ENCODE measurements around the gene OR1F1.
"Not testable (repeated sequence)": the region's sequence is repeated elsewhere in the genome, so short reads cannot be mapped to it uniquely, and the experiment has no call there.

OR1F1 gene

DNA sequence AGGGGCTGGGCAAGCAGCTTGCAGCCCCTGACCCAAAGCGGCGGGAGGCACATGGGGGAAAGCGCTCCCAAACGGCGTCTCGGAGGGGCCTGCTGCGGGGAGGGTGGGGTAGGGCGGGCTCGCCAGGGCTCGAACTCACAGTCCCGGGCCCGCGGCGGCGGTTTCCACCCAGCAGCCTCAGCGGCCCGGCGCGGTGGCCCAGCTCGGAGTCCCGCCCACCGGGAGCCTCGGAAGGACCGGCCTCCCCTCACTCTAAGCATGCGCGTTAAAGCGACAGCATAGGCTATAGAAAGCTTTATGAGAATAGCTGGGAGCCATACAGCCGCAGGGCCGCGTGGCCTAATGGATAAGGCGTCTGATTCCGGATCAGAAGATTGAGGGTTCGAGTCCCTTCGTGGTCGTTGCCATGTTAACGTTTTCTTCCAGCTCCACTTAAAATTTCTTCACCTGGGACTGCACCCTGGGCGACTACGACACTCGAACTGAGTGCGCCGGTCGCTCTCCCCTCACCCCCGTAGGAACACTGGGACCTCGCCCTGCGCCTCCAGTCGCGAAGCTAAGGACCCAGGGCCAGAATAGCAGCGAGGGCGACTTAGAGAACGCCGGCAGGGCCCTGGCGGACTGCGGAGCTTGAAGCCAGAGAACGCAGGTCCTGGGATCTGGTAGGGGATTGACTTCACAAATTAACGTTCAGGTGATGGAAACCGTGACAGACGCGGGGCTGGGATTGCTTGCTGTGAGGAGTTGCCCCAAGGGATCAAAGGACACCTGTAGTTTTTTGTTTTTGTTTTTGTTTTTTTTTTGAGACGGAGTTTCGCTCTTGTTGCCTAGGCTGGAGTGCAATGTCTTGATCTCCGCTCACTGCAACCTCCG lies 37.4 kb upstream of the OR1F1 start:
- DNase-seq (ENCODE audit: low spot score): peak; percentile 89

DNA sequence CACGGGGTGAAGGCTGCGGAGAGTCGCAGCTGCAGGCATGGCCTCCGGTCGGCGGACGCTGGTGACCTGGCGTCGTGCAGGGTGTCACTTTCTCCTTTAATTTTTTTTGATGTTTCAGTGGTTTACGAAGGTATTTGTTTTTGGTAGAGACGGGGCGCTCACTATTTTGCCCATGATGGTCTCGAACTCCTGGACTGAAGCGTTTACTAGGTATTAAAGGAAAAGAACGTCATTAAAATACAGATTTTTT lies 36.1 kb upstream of the OR1F1 start:
- no peak for DNase-seq (ENCODE audit: low spot score)

DNA sequence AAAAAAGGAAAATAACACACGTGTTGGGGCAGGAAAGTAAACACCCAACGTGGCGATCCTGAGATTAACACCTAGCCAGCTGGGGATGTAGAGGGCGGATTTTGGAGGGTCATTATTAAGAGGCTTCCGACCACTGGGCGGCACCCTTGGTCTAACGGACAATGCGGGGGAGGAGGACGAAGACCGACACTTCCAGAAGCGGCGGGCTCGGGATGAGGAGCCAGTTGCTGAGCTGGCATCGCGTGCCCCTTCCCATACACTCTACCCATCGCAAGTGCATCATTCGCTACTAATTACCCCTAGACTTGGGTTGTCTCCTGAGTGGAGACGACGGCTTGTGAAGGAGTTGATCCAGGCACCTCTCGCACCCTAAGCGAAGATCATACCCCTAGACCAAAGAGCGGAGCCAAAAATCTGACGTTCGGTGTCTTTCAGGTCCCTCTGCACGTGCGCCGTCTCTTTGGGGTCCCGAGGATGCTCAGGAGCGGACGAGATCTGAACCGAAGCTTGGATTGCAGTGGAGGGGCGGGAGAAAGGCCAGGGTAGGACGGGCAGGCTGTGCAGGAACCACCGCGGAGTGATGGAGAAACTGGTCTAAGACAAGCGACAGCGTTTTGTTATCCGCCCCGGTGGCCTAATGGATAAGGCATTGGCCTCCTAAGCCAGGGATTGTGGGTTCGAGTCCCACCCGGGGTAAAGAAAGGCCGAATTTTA lies 35.6 kb upstream of the OR1F1 start:
- peak; percentile 84 for DNase-seq (ENCODE audit: low spot score)

DNA sequence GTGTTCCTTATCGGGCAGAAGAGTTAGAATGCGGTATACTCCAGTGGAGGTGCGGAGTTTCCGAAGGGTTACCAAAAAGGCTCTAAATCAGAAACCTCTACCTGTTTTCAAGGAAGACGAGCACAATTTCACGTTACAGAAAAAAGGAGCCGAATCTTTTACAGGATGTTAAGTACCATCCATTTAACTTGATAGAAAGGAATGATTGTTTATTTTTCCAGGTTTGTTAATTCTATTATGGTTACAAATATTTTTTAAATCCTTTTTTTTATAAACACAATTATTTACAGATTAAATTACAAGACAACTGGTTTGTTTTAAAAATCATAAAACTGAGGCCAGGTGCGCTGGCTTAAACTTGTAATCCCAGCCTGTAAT lies 35.0 kb upstream of the OR1F1 start:
- DNase-seq (ENCODE audit: low spot score): no peak

DNA sequence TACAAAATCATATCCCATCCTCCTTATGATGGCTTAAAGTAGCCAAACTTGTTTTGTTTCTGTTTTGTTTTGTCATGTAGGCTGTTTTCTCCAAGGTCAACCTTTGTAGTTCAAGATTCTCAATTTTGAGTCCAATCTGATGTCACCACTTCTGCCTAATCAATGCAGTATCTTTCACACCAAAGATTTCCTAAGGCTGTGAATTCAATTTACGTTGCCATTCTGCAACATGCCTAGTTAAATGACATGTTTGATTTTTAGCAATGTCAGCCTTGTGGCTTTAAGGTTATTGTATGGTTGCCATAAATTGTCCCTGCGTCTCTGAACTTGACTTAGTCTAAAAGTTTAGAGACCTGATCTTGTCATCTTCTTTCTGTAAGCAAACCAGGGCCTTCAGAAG lies 32.8 kb upstream of the OR1F1 start:
- no peak for DNase-seq (ENCODE audit: low spot score)

DNA sequence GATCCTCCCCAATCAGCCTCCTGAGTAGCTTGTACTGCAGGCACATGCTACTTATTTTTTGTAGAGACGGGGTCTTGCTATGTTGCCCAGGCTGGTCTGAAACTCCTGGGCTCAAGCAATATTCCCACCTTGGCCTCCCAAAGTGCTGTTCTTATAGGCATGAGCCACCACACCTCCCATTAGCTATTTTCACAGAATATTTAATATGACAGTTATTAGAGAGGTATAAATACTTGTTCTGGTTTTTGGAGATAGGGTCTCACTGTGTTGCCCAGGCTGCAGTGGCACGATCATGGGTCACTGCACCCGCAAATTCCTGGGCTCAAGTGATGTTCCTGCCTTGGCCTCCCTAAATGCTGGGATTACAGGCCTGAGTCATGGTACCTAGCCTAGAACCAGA lies 32.0 kb upstream of the OR1F1 start:
- DNase-seq (ENCODE audit: low spot score): no peak

DNA sequence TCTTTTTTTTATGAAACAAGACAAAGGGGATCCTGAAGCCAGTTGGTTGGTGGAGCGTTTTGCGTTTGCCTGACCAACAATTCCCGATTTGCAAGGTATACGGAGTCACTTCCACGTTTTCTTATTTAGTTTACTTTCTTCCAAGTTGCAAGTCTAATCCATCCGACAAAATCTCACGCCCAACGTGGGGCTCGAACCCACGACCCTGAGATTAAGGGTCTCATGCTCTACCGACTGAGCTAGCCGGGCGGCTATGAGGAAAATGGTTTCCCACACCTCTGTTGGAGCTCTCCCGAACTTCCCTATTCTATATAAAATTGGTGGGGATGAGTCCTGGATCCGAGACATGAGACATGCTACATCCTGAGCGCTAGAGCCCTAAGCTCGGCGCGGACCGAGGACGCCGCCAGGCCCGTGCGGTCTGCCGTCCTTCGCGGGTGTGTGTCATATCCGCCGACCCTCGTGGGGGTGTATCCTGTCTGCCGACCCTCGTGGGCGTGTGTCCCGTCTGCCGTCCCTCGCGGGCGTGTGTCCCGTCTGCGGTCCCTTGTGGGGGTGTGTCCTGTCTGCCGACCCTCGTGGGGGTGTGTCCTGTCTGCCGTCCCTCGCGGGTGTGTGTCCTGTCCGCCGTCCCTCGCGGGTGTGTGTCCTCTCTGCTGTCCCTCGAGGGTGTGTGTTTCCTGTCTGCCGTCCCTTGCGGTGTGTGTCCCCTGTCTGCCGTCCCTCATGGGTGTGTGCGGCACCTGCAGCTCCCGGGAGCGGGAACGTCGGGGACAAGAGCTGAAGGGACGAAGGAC lies 30.6 kb upstream of the OR1F1 start:
- no peak for DNase-seq (ENCODE audit: low spot score)

DNA sequence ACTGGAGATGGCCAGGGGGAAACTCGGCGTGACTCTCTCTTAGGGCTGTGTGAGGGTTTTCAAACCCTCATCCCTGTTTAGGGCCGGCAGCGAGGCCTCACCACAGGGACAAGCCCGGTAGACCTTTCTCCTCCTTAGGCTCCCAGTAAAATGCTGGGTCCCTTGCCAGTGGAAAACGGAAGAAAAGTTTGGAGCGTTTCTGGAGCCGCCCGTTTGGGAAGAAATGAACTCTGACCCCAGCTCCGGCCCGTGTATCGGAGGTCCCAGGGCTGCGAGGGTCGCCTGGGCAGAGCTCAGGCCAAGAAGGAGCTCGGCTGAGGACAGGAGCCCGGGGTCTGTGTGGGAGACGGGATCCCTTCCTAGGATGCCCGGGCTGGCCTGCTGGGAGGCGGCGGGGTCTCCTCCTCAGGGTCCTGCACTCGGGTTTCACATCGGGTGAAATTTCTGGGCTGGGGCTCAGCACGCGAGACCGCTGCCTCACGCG lies 29.9 kb upstream of the OR1F1 start:
- DNase-seq (ENCODE audit: low spot score): no peak

DNA sequence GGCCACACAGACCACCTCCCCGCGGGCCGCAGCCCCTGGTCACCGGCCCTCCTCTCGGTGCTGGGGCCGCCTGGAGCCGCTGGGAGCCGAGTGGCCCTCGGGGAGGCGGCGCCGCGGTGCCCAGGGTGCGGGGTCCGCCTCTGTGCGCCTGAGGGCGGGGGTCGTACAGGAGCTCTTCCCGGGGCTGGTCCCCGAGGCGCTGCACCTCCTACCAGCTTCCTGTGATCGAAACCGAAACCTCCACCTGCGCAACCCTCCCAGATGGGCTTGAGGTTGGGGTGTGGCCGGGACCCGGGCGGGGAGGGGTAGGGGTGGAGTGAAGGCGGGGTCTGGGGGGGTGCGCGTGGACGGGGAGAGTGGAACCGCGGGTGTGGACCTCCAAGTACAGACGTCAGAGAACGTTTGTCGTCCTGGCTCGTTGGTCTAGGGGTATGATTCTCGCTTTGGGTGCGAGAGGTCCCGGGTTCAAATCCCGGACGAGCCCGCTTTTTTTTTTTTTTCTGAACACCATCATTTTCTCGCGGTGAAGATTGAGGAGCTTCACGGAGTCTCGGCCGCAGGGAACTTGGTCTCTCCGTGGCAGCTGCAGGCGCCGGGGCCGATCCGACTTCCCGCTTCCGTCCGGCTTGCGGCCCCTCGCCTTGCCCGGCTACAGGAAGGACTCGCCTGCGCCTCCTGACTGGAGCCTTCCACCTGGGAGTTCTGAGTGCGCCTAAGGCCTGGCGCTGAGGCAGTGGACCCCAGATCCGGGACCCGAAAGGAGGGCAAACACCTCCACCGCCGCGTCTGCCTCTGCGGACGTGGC lies 29.3 kb upstream of the OR1F1 start:
- DNase-seq (ENCODE audit: low spot score): no peak

DNA sequence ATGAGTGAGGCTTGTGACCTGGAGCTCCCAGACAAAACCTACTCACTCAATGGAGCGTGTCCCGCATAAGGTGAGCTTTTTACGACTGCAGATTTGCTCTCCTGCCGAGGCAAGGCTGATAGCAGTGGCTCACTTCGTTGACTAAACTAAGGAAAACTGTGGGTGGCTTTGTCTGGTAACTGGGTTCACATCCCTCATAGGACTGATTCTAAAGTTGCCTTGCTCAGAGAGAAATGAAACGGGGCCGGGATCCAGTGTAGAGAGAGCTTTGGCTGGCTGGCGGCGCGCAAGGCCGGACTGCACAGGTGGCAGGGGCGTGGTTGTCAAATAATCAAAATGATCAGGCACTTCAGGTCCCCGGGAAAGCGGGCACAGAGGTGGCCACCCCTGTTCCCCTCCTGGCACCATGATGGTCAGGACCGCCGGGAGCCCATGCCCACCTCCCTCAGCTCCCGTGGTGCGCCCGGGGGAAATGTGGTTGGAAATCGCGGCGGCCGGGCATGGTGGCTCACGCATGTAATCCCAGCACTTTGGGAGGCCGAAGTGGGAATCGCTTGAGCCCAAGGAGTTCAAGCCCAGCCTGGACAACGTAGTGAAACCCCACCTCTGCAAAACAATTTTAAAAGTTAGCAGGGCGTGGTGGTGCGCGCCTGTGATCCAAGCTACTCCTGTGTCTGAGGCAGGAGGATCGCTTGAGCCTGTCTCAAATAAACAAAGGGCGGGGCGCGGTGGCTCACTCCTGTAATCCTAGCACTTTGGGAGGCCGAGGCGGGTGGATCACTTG lies 26.6 kb upstream of the OR1F1 start:
- no peak for DNase-seq (ENCODE audit: low spot score)

DNA sequence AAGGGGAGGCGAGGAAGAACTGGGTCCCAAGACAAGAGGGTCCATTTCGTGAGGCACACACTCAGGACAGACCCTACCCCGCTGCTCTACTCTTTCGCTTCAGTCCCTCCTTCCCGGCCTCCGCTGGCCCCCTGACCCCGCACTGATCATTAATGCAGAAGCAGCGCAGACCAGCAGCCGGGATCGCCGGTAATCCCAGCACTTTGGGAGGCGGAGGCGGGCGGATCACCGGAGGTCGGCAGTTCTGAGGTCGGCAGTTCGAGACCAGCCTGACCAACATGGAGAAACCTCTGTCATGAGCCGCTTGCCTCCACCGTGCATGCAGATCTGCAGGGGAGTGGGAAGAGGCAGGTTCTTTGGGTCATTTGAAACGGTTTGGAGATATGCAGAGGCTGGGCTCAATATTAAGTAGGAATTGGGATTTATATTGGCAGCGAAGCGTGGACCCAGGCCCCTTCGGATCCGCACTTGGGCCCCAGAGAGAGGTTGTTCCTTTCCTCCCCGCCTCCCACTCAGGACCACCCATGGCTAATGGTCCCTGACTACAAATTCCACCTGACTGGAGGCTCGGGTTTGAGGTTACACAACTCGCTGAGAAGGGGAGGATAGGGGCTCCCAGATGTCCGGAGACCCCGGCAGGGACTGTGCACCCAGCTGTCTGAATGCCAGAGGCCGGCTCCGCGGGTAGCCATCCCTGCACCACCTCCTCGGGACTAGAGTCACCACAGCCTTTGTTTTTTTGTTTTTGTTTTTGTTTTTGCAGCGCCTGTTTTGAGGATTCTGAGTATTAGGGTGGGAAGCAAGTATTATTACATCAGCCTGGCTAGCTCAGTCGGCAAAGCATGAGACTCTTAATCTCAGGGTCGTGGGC lies 23.6 kb upstream of the OR1F1 start:
- no peak for DNase-seq (ENCODE audit: low spot score)

DNA sequence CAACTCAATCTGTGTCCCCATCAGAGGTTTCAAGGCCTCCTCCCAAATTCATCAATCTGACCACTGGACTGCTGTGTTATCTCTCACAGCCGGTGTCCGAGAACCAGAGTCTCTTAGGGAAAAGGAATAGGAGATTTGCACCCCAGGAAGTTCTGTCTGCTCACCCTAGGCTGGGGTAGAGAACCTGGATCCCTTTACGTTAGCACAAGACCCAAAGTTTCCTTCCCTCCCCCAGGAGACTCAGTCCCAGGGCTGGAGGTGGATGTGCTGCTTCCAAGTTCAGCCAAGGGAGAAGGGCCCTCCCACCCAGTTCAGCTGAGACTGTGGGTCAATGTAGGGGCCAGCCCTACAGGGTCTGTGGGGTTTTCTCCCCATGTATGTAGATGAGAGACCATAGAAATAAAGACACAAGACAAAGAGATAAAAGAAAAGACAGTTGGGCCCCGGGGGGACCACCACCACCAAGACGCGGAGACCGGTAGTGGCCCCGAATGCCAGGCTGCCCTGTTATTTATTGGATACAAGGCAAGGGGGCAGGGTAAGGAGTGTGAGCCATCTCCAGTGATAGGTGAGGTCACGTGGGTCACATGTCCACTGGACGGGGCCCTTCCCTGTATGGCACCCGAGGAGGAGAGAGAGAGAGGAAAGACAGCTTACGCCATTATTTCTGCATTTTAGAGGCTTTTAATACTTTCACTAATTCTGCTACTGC lies 22.7 kb upstream of the OR1F1 start:
- no peak for DNase-seq (ENCODE audit: low spot score)

DNA sequence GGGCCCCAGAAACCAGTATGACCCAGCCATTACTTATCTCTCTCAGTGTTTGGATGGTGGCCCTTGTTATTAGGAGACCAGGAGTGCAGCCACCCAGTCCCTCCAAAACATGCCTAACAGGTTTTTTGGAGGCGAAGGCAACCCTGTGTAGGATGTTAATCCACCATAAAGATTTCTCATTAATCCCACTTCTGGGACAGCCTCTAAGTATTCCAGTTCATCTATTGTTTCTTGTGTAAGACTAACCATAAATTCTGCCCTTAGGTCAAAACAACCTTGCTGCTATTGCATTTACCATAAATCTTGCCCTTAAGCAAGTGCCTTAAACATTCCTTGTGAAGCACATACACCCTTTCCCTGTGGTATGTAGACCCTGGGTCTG lies 21.5 kb upstream of the OR1F1 start:
- DNase-seq (ENCODE audit: low spot score): no peak

DNA sequence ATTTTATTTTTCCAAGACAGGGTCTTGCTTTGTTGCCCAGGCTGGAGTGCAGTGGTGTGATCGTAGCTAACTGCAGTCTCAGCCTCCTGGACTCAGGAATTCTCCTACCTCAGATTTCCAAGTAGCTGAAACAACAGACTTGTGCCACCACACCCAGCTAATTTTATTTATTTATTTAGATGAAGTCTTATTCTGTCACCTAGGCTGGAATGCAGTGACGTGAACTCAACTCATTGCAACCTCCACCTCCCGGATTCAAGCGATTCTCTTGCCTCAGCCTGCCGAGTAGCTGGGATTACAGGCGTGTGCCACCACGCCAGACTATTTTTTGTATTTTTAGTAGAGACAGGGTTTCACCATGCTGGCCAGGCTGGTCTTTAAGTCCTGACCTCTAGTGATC lies 19.3 kb upstream of the OR1F1 start:
- DNase-seq (ENCODE audit: low spot score): not testable (repeated sequence)

DNA sequence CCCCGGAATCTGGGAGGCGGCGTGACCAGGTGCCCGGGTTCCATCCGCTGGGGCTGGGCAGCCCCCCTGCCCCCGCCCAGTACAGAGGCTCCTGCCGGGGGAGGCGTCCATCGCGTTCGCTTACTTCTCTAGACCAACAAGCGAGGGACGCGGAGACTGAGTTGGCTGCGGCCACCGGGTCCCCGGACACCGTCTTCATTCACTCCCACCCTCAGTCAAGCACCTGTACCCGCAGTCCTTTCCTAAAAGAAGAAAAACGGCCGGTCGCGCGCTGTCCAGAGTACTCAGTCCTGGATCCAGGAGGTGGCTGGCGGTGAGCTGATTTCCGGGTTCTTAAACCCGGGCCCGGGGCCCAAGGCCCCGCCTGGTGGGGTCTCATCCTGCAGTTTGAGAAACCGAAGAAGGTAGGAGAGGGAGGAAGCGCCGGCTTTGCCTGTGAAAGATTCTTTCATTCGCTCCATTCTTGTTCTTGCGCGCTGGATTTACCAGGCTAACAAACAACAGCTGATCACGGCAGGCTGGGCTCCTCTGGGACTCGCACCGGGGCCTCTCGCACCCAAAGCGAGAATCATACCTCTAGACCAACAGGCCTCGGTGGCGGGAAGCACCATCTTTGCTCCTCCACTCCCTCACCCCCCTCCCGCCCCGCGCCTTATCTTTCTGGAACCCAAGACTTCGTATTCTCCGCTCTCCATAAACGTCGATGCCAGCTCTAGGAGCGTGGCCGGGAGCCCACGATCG lies 17.4 kb upstream of the OR1F1 start:
- no peak for DNase-seq (ENCODE audit: low spot score)

DNA sequence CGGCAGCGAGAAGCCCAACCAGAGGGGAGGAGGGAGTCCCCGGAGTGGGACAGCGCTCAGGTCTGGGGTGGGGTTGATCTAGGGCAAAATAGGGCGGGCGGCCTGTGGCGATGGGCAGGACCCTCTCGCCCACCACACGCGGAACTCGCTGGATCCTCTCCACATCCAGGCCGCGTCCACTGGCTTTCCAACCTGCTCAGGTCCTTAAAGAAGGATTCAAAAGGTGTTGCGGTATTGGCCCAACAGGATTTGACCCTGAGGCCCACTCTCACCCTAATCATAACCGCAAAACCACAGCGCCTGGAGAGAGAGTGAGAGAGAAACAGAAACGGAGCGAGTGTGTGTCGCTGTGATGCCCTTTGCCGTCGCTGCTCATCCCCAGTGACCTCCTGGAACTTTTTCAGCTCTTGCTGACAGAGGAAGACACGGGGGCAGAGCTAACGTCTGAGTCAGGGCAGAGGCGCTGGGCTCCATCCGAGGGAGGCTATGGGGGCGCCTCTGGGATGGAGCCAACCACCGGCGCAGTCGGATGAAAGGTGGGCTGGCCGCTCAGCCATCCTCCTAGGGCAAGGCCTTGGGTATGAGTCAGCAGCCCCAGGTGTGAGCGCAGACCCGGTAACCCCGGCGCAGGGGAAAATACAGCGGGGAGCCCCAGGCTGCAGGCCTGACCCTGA lies 16.7 kb upstream of the OR1F1 start:
- no peak for DNase-seq (ENCODE audit: low spot score)

DNA sequence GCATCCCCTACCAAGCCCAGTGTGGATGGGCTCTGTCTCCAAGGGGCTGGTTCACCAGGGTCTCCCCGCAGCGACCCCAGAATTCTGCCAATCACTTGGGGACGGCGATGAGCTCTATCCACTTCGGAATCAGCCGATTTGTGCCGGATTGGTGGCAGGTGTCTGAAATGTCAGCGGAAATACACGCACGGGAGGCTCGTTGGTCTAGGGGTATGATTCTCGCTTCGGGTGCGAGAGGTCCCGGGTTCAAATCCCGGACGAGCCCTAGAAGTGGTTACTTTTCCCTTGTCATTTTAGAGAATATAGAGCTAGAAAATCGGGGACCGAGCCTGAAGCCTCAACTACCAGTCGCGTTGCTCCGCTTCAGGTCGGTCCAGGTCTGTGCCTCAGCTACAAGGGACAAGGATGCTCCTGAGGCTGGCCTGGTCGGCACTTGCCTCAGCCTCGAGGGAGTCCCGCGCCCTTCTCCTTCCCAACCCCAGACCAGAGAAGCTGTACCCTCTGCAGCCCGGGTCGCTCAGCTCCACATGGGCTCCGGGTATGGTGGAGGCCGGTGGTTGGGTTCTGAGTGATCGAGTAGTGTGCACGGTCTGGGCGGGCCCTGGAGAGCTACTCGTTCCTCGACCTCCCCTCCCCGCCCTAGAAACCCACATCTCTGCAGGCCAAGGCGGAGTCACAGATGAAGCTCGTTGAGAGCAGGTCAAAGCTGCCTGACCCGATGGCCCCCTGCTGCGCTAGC lies 16.0 kb upstream of the OR1F1 start:
- DNase-seq (ENCODE audit: low spot score): no peak
